Progenitor cell of endocrine pancreas (in vitro differentiated cells): ENCODE measurements around the gene SAMD4A. TPM values are rescaled to one million over a fixed set of nuclear protein-coding genes. Genes with fewer than 3 reads are reported as not detected.
"Not testable (repeated sequence)": the region's sequence is repeated elsewhere in the genome, so short reads cannot be mapped to it uniquely, and the experiment has no call there.

Experiments
- DNase-seq: peaks from one replicate; pipeline ENCODE4 v3.0.0; 2021; ENCODE audit warnings: low spot score; ENCODE audit not compliant: unreplicated experiment
- H3K27ac Mint-ChIP-seq: 2 replicates; pipeline ENCODE4 v1.8.0; 2021; ENCODE audit warnings: mild to moderate bottlenecking, moderate library complexity, mixed read lengths
- H3K27me3 Mint-ChIP-seq: 2 replicates; pipeline ENCODE4 v1.8.0; 2021; ENCODE audit warnings: mixed read lengths
- H3K36me3 Mint-ChIP-seq: 2 replicates; pipeline ENCODE4 v1.8.0; 2022; ENCODE audit warnings: mixed read lengths; ENCODE audit not compliant: insufficient read depth
- H3K4me1 Mint-ChIP-seq: 2 replicates; pipeline ENCODE4 v1.8.0; 2021; ENCODE audit warnings: low read depth, mixed read lengths
- H3K4me3 Mint-ChIP-seq: 2 replicates; pipeline ENCODE4 v1.8.0; 2021; ENCODE audit warnings: low read depth, mild to moderate bottlenecking, moderate library complexity, mixed read lengths
- H3K9me3 Mint-ChIP-seq: 2 replicates; pipeline ENCODE4 v1.8.0; 2021; ENCODE audit warnings: low read depth, mixed read lengths
- total RNA-seq: library from RNA; stranded (reverse); gene quantifications from 2 replicates; pipeline ENCODE4 v1.2.1, GENCODE V29; 2021
- TF ChIP-seq, protein P1 (sequence below): fragments of 200-600 bp; sonication (generic); IDR thresholded peaks from one replicate; pipeline ENCODE4 v1.5.0; 2021; ENCODE audit warnings: antibody characterized with exemption, mild to moderate bottlenecking; ENCODE audit not compliant: unreplicated experiment

SAMD4A gene
- total RNA-seq, 1 donor from 2014 or later: 9.1 TPM

DNA sequence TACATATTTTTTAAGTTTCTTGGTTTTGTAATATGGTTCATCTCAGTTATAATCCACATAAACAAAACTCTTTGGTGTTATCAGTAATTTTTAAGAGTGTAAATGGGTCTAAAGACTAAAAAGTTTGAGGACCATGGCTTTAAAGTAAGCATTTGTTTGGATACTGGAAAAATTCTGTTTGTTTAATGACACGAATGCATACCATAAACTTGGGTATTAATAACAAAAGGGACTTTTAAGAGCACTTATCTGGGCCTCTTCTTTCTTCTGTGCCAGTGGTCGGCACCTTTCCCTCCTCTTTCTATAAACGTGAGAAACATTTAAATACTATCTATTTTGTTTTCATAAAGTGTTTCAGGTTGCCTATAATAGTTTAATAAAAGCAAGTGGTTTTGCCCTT is 47.4 kb downstream of the SAMD4A start:
- Mint-ChIP-seq H3K27ac (no peak overlapping the region), H3K27me3 (no peaks in the 10 kb centered on the region), H3K36me3 (no peaks in the 10 kb centered on the region), H3K4me1 (no peaks in the 10 kb centered on the region), H3K9me3 (peaks cover 5% of the 10 kb centered on the region), H3K4me3 (no peak overlapping the region)
- DNase-seq: no peak
- TF ChIP-seq, protein P1, sequence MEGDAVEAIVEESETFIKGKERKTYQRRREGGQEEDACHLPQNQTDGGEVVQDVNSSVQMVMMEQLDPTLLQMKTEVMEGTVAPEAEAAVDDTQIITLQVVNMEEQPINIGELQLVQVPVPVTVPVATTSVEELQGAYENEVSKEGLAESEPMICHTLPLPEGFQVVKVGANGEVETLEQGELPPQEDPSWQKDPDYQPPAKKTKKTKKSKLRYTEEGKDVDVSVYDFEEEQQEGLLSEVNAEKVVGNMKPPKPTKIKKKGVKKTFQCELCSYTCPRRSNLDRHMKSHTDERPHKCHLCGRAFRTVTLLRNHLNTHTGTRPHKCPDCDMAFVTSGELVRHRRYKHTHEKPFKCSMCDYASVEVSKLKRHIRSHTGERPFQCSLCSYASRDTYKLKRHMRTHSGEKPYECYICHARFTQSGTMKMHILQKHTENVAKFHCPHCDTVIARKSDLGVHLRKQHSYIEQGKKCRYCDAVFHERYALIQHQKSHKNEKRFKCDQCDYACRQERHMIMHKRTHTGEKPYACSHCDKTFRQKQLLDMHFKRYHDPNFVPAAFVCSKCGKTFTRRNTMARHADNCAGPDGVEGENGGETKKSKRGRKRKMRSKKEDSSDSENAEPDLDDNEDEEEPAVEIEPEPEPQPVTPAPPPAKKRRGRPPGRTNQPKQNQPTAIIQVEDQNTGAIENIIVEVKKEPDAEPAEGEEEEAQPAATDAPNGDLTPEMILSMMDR: no peak

DNA sequence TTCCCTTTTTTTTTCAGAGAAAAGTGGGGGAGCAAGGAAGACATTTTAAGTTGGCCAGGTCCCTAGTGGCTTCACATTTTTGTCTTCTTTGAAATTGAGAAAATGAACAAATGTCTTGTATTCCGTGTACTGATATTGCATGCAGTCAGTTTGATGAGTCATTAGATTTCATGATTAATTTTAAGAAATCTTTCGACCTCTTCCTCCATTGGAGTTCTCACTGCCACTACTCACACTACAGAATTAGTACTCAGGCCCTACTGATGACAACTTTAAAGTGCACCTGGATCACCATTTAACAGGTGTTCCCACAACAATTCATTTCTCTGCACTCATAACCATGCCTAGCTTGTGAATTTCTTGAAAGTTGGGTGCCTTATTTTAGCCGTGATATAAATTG is 50.5 kb downstream of the SAMD4A start:
- Mint-ChIP-seq H3K36me3 (no peaks in the 10 kb centered on the region), H3K4me1 (no peaks in the 10 kb centered on the region), H3K9me3 (peaks cover 5% of the 10 kb centered on the region), H3K27ac (no peak overlapping the region), H3K4me3 (no peak overlapping the region), H3K27me3 (no peaks in the 10 kb centered on the region)
- no peak for DNase-seq
- TF ChIP-seq, protein P1: no peak

DNA sequence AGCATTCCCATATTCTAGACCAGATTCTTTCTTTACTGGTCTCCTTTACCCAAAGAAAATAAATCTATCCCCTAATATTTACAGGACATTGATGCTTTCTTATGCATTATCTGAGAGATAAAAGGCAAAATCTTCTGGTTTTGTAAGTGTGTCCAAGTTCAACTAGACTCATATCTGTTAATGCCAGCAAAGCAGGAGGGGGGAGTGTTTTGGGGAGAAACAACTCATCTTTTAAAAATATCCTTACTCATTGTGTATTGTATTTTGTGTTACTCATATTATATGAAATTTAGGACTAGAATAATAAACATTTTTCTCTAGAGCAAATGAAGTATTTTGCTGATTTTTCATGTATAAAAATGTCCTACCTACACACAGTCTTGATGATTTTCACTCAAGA is 54.8 kb downstream of the SAMD4A start:
- Mint-ChIP-seq H3K27me3 (no peaks in the 10 kb centered on the region), H3K27ac (no peak overlapping the region), H3K36me3 (no peaks in the 10 kb centered on the region), H3K9me3 (peaks cover 5% of the 10 kb centered on the region), H3K4me3 (no peak overlapping the region), H3K4me1 (peaks cover 17% of the 10 kb centered on the region)
- TF ChIP-seq, protein P1: no peak
- no peak for DNase-seq

DNA sequence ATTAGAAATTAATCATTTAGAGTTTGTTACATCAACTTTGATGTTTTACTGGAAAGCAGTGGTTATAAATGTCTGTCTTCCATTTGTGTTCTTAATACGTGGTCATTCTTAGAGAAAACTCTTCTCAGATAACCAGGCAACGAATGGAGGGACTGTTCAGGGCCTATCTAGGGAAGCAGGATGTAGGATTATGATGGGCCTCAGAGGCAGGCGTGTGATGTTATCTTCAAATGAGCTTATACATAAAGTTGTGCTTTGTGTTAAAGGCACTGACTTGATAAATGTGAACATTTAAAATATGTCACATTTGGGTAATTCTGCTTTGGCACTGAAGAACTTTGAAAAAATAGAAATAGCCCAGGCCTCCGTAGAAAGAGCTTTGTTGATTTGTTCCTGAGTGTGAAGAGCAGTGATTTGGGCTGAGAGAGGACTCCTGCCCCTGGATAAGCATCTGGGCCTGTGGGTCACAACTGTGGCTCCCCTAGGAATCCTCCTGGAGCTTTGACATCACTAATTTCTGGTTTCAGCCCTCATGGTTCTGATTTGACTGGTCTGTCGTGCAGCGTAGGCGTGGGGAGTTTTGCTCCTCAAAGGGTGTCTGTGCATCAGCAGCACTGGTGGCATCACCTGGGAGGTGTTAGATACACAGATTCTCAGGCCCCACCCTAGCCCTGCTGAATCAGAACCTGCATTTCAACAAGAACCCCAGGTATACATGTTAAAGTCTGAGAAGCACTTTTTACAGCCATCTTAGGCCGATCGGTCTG is 55.4 kb downstream of the SAMD4A start:
- Mint-ChIP-seq H3K4me3 (no peak overlapping the region), H3K27ac (no peak overlapping the region), H3K36me3 (no peaks in the 10 kb centered on the region), H3K9me3 (peaks cover 5% of the 10 kb centered on the region), H3K4me1 (peaks cover 19% of the 10 kb centered on the region), H3K27me3 (no peaks in the 10 kb centered on the region)
- no peak for DNase-seq
- TF ChIP-seq, protein P1: no peak

DNA sequence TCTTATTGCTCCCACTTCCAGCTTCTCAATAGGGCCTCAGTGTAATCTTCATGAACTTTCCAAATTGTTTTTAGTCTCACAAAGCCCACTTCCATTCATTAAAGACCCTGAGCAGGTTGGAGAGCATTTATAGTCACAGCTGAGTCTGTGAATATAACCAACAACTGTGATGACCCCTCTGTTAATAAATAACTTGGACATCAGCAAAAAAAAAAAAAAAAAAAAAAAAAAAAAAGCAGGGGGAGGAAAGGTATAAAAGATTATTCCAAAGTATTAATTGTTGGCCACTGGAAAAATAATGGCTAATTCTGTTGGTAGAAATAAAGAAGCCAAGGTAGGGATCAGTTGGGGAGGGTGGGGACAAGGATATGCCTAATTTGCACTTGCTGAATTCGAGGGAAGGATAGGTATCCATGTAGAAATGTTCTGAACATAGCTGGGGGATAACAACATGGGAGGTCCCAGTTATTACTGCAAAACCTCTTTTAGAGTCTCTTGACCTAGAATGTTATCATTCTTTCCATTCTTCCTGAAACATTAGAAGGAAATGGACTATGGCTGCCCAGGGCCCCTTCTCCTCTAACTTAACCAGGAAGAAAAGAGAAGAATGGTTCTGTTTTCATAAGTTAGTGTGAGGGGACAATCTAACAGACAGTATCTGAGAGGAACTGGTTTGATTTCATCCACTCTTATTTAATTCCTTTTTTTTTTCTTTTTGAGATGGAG is 56.5 kb downstream of the SAMD4A start:
- no peak for DNase-seq
- H3K36me3 Mint-ChIP-seq: no peaks in the 10 kb centered on the region
- peaks cover under 1% of the 10 kb centered on the region for H3K9me3 Mint-ChIP-seq
- no peak overlapping the region for H3K4me3 Mint-ChIP-seq
- no peaks in the 10 kb centered on the region for H3K27me3 Mint-ChIP-seq
- H3K4me1 Mint-ChIP-seq: peaks cover 27% of the 10 kb centered on the region
- TF ChIP-seq, protein P1: no peak
- H3K27ac Mint-ChIP-seq: no peak overlapping the region

DNA sequence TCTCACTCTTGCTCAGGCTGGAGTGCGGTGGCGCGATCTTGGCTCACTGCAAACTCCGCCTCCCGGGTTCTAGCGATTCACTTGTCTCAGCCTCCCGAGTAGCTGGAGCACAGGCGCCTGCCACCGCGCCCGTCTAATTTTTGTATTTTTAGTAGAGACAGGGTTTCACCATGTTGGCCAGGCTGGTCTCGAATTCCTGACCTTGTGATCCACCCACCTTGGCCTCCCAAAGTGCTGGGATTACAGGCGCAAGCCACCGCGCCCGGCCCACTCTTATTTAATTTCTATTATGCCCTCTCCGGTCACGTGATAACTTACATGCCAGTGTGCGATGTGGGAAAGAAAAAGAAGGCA is 57.1 kb downstream of the SAMD4A start:
- H3K36me3 Mint-ChIP-seq, H3K9me3 Mint-ChIP-seq, H3K27ac Mint-ChIP-seq, DNase-seq, H3K4me3 Mint-ChIP-seq, H3K27me3 Mint-ChIP-seq: not testable (repeated sequence)
- peaks cover 27% of the 10 kb centered on the region for H3K4me1 Mint-ChIP-seq
